CD4-positive, alpha-beta T cell treated with Interleukin-17A for 1 hour (primary cell): ENCODE measurements around the gene LRP1.

Source experiments
- DNase-seq: peaks from one replicate; pipeline ENCODE4 v3.0.0-alpha.2; 2020

Gene LRP1

GRCh38 chr12:57240066-57240921, 112.0 kb downstream of the LRP1 start:
- peak; percentile 76 for DNase-seq

- DNase-seq = no peak
Measured at GRCh38 chr12:57240926-57241401, 112.7 kb downstream of the LRP1 start.

- no peak for DNase-seq
Measured at GRCh38 chr12:57241402-57242310, 113.4 kb downstream of the LRP1 start.

- no peak for DNase-seq
Measured at GRCh38 chr12:57242329-57242690, 114.0 kb downstream of the LRP1 start.

DNA sequence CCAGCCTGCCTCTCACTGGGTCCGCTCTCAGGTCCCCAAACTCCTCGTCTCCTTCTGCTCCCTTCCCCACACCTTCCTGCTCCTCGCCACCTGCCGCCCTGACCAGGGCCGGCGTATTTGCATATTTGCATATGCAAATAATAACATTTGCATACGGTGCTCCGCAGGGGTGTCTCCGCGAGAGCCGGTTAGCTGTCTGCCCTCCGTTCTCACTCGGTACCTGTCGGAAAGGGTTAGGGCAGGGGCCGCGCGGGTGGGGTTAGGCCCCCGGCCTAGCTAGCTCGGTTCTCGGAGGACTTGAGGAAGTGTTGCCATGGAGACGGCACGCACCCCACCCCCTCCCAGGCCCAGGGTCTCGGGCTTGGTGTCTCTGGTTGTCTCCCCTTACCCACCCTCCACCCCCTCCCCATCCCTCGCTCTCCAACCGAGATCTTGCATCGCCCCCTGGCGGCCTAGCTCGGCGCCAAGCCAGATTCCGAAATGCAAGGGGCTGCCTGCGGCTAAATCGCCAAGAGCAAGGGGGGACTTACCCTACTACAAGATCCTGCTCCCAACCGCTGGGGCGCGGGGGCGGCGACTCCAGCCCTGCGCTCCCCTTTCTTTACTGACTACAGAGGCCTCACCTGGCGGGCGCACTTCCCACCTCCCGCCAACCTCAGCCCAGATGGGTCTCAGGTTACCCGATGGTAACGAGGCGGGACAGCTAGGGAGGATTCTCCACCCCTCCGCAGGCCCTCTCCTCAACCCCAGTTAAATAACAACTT, 114.6 kb downstream of the LRP1 start:
- DNase-seq = peak; percentile 66

GRCh38 chr12:57243521-57244311, 115.4 kb downstream of the LRP1 start:
- DNase-seq = peak; percentile 83

DNA sequence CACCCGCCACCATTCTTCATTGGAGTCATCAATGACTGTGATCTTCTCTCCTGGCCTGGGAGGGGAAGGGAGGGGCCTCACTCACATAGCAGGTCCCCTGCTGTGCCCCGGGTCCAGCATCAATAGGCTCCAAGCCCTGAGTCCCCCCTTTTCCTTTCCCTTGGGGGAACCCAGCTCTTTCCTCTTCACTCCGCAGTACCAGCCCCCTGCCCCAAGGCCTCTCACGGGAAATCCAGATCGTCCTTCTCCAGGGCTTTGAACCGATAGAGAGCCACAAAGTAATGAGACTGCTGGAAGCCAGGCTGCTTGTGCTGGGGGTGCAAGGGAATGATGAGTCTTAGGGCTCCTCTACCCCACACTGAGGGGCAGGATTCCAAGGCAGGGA, 116.0 kb downstream of the LRP1 start:
- no peak for DNase-seq

GRCh38 chr12:57247041-57247440, 118.8 kb downstream of the LRP1 start:
- DNase-seq = no peak

- no peak for DNase-seq
Measured at GRCh38 chr12:57248934-57249742, 120.9 kb downstream of the LRP1 start.

- DNase-seq = no peak
Measured at GRCh38 chr12:57250541-57250940, 122.3 kb downstream of the LRP1 start.

GRCh38 chr12:57250956-57251355, 122.7 kb downstream of the LRP1 start, which contains the start of gene STAC3:
STAC3 (minus strand) TSS chr12:57251187; CDS start chr12:57249636, 1,551 bp downstream.
- no peak for DNase-seq

DNA sequence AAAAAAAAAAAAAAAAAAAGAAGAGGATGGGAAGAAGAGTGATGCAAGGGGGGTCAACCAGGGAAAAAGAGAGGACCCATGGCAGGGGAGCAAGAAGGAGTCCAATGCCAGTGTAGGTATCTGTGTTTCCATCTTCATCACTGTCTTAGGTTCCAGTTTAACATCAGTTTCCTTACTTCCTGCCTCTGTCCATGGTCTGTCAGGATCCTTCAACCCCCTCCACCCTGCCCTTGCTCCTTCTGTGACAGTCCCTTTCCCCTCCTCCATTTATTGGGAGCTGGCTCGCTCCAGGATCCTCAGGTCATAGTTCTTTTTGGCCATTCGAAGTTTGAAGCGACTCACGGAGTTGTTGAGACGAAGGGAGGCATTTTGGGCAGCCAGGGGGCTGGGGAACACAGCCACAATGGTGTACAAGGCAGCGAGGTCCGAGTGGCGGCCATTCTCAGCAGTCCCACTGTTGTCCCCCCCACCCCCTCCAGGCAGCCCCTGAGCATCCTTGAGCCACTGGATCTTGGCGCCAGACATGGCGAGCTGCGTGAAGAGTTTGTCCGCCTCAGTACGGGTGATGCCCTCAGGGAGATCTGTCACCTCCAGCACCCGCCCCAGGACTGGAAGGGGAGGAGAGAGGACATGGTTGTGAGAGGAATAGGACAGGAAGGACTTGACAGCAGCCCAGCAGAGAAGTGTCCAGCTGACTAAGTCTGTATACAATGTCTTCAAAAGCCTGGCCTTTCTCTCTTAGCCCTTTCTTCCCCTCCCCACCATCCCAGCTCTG, 126.4 kb downstream of the LRP1 start:
- DNase-seq = no peak

DNA sequence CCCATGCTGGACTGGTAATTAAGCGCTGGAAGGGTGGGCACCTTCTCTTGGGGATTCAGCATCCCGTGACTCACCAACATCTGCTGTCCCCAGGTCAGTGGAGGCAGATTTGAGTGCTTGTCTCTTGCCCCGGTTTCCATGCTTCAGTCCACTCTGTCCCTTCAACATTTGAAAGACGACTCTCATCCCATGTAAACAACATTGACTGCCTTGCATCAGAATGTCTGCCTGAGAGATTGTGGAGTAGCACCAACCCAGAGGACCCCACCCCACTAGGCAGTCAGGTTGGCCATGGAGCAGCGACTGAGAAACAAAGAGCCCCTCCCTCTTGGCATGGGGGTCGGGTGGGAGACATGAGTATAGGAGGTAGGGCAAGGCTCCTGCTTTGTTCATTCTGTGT, 127.6 kb downstream of the LRP1 start:
- DNase-seq = no peak

DNA sequence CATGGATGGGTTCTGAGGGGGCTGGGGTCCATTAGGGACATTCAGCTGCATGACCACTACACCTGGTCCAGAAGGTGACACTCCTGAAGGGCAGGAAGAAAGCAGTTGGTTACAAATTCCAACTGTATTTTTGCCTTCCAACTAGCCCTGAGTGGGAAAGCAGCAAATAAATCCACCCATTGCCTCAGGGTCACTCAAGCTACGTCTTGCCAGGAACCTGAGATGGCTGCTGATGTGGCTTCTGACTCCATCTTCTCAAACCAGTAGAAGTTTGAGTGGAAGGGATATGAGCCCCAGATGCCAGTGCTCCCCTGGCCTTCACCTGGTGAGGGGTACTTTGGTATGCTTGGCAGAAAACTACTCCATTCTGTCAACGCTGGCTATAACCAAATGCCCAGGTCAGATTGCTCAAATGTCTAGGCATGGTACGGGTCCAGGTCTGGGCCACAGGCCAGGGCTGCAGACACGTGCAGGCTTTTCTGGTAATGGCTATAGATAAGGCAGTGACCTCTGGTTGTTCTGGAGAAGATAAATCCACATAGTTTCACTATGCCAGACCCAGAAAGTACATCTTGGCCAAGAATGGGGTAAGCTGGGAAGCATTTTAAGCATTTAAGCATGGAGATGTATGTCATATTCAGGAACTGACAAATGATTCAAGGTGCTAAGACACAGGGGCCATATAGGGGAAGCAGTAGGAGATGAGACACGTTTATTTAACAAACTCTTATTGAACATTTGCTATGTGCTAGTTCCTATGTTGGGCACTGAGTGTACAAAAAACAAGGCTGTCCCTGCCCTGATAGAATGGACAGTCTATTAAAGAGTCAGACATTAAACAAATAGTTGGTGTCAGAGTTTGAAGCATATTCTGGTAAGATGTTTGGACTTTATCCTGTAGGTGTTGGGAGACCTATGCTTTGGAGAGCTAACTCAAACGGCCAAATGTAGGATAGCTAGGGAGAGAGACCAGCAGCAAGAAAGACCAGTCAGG, 131.0 kb downstream of the LRP1 start:
- DNase-seq = no peak

DNA sequence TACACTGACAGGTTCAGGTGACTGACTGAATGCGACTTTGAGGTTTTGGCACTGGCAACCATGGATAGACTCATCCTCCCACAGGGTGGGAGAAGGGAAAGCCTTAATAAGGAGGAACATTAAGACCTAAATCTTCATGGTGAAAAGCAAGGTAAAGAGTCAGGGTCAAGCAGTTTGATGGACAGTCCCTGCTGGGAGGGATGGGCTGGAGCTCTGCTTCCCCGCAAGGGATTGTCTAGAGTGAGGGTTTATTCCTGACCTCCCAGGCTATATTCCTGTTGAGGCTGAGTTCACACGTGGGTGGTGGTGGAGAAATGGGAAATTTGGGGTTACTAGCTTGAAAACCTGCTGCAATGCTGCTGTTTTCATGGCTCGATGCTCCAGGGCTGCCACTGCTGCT, 132.1 kb downstream of the LRP1 start:
- DNase-seq = no peak

GRCh38 chr12:57261428-57261865, 133.2 kb downstream of the LRP1 start:
- no peak for DNase-seq

DNA sequence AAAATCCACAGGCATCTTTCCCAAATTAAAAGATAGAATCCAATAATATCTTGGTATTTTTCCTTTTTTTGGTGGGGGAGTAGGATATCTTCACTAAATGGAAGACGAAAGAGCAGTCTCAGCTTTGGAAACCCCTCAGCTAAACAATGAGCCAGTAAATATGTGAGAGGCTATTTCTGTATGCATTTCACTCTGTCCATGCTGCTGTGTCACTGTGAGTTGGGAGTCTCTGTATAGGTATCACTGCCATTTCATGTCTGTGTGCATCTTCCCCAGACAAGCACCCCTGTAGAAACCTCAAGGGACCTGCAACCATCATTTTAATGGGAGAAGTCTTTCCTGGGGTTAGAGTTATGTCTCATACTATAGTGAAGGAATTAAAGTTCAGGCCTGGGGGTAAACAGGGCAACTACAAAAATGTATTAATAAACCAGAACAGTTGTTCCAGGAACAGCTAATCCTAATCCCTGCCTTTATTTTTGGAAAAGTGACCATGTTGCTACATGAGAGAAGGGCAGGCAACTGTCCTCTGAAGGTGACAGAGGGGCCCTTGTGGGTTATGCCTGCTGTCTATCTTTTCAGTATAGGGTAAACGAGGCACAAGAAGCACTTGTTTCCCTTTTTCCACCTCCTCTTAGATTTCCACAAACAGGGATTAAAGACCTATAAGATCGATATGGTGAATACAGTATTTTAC, 134.0 kb downstream of the LRP1 start:
- no peak for DNase-seq
